ENCODE measurements around the gene ZSWIM4.
A peak's percentile ranks its signal among the peaks of the same experiment; 100 is the strongest.

Gene ZSWIM4

DNA sequence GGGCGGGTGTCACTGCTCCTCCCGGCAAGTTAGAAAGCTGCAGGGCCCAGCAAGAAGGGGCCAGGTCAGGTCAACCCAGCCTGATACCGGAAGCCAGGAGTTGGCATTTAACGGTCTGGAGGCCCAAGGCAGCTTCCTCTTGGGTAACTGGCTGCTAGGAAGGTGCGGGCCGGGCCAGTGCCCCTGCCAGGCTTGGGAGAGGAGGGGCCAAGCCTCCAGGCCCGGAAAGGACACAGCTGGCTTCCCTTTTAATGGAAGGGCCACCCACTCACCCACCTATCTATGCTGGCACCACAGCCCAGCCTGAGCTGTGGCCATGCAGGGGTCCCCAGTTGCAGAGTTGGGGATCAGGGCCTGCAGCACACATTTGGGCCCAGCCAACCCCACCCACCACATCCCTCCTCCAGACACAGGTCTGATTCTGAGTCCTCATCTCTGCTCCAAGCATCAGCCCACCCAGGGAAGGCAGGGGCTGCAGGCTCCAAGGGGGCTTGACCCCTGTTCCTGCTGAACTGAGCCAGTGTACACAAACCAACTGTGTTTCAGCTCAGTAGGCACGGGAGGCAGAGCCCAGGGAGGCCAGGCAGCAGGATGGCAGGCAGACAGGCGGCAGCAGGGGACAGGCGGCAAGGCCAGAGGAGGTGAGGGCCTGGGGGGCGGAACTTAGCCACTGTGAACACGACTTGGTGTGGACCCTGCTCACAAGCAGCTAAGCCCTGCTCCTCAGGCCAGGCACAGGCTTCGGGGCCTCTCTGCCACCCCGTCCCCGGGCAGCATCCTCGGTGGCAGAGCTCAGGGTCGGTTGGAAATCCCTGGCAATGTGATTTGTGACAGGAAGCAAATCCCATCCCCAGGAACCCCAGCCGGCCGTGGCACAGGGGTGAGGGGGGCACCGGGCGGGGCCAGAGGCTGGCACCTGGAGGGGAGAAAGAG is 40.8 kb downstream of the ZSWIM4 start:
- no peak for DNase-seq

DNA sequence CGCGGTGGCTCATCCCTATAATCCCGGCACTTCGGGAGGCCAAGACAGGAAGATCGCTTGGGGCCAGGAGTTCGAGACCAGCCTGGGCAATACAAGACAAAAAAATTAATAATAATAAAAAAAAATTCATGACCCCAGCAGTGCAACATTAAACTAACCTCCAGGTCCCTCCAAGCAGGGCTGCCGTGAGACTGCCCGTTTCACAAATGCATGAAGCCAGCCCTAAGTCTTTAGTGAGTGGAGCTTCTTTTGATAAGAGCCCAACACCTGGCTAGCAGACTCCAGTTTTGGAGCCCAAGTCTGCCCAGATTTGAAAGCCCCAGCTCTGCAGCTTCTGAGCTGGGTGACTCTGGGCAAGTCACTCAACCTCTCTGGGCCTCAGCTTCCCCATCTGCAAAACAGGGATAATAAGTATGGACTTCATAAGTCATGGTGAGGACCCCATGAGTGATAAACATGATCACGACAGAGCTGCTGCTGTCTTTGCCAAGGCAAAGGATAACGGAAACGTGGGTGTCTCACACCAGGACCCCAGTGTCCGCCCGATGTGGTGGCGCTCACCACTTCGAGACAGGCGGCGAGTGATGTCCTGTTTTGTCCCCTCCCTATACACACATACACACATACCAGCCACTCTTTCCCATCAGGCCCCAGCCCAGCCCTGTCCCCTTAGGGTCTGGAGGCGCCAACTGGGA is 43.3 kb downstream of the ZSWIM4 start:
- no peak for DNase-seq

DNA sequence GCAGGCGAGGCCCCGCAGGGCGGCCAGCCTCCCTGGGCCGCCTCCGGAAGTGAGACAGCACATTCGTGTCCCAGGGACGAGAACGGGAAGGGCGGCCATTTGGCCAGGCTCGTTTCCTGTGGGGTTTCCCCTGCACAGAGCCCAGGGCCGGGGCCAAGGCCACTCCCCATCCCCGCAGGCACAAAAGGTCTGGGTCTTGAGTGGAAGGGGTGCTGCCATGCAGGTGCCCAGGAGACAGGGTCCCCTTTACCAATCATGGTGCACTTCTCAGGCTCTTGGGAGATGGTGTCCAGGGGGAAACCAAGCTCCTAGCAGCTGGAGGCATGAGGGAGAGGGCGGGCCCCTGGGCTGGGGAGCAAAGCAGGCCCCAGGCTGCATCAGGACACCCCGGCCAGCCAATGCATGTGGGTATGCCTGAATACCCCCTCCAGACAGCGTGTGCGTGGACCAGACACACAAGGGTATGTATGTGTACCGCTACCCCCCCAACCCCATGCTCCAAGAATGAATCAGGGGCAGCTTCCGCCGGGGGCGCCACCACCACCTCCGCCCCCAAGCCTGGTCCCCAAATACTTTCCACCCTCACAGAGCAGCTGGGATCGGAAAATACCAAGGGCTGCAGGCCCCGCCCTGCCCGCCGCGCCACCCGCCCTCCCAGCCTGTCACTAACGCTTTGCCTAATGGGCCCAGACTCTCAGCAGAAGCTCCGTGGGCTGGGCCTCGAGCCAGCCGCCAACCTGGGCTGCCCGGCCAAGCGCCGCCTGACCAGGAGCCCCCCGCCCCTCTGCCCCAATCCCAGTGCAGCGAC is 44.1 kb downstream of the ZSWIM4 start:
- DNase-seq = peak; percentile 82

DNA sequence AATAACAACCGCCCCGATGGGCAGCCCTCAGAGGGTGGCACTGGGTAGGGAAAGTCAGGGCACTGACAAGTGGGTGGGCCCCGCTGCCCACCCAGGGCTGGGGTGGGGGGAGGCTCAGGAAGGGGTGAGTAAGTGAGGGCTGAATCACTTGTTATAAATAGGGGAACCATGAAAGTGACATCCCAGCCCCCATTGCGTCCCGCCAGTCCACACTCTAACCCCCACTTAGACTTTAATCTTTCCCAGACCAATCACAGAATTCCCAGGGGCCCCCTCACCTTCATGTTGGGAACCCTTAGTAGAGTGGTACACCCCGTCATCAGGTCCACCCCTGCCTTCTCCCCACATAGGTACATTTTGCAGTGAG is 44.7 kb downstream of the ZSWIM4 start:
- no peak for DNase-seq

DNA sequence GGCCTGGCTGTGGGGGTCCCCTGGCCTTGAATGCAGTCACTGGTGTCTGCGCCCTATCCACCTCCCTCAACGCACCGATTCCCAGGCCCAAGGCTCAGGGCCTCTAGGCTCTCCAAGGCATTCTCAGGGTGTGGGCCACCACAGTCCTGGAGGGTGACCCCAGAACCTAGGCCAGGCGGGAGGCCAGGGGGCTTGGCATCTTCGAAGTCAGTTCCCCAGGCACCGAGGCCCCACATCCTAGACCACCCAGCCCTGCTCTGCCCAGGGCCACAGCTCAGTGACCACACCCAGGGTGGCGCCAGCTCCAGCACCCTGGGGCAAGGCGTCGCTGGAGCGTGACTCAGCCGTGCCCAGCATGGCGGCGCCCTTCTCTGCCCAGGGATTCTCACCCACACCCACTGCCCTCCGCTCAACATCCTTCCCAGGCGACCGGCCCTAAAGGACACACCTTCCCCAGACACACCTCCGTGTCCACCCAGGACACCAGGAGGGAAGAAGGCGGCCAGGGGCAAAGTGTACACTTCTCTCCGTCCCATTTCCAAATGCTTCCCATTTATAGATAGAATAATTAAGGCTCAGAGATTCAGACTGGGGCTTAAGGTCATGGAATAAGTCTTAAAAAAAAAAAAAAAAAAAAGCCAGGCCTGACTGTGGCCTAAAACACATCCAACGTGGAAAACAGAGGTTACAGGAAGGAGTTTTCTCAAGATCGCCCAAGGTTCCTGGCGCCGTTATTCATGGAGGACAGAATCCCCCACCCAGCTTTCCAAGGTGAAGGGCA is 45.3 kb downstream of the ZSWIM4 start:
- peak; percentile 57 for DNase-seq

DNA sequence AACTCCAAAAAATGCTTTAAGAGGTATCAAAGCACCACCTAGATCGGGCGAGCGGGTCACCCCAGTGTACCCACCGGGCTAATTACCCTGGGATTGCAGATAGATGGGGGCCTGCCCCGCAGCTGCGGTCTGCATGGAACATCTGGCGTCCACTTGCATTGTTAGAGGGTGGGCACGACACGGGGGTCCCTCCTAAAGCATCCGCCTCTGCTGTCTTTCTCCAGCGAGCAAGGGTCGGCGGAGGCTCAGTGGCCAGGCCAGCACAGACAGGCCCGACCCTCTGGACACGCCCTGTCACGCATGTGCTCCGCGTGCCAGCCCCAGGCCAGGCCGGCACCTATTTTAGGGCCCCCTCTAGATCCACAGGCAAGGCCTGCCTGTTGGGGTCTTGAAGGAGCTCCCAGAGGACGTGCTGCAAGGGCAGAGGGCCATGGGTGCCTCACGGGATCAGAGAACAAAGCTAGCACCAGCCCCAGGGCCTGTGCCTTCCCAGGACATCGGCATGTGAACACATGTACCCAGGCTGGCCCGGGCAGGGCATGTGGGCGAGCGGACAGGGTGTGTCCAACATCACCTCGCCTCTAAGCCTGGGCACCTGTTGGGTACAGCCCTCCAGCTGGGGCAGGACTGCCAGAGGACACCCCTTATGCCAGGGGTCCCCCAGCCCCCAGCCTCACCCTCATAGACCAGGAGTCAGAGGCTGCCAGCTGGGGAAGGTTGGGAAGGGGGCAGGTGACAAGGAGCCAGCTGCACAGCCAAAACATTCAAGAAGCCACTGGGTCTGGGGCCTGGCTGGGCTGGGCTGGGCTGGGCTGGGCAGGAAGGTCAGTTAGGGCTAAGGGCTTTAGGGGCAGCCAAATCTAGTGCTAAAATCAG is 46.1 kb downstream of the ZSWIM4 start:
- DNase-seq = peak; percentile 41

DNA sequence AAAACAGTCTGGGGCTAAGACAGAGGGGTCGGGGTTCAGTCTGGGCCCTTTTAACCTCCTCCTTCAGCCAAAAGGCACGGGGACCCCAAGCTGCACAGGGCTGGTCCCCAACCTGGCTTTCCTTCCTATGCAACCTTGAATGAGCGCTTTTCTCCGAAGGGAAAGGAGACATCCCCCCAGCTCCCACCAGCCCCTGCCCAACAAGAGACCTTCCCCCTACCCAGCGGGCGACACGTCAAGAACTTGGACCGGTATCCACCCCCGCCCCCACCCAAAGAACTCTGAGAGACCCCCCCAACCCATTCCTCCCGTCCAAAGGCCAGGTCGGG is 46.7 kb downstream of the ZSWIM4 start:
- no peak for DNase-seq

DNA sequence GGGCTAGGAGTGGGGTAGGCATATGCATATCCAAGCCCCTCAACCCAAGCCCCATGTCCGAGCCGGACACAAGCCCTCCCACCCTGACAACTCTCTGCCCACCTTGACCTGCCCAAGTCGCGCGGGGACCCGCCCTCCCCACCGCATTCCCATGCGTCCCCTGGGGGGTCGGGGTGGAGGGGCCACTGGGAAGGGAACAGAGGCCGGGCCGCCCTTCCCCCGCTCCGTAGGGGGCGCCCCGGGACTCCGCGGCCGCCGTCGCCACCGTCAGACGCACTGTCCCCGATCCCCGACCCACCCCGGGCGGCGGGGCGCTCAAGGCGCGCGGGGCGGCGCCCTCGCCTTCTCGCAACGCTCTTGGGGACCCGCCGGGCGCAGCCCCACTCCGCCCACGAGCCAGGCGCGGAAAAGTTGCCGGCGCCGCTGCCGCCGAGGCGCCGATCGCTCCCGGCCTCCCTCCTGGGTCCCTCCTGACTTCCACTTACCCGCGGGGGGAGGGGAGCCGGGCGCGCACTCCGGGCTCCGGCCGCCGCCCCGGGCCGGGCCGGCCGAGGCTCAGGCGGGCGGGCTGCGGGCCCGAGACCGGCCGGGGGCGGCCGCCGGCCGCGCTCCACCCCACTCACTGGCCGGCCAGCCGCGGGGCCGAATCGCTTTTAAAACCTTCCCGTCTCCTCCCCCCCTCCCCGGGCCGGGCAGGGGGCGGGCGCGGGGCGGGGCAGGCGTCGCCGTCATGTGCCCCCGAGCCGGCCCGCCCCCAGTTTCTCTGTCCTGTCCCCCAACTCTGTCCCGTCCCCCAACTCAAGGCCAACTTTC is 47.3 kb downstream of the ZSWIM4 start:
- DNase-seq = peak; percentile 81

DNA sequence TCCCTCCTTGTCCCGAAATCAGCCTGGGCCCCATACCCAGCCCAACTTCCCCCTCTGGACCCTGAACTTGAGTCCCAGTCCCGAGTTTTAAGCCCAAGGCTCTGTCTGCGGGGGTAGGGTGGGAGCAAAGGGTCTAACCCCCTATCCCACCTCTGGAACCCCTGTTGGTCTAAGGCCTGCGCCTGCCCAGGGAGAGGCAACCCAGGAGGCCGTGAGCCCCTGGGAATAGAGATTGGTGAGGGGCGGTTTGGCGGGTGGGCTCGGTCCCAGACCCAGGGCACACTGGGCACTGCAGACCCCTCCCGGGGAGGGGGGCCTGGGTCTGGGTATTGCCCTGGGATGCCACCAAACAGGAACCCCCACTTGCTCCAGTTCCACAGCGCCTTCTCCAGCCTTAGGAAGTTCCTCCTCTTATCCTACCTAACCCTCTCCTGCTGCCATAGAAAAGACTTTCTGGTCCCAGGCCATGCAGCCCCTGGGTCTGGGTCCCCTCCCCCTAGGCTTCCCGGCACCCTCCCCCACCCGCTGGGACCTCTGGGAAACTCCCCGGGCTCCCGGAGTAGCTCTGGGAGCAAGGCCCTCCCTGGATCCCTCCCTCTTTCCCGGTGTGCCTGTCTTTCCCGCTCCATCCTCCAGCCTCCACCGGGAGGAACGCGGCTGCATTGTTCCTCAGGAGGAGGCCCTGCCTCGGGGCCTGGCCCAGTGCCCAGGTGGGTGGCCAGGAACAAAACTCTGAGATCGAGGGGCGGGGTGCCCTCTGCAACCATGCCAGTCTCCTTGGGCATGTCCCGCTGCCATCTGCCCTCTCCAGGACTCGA is 48.1 kb downstream of the ZSWIM4 start:
- DNase-seq = no peak

DNA sequence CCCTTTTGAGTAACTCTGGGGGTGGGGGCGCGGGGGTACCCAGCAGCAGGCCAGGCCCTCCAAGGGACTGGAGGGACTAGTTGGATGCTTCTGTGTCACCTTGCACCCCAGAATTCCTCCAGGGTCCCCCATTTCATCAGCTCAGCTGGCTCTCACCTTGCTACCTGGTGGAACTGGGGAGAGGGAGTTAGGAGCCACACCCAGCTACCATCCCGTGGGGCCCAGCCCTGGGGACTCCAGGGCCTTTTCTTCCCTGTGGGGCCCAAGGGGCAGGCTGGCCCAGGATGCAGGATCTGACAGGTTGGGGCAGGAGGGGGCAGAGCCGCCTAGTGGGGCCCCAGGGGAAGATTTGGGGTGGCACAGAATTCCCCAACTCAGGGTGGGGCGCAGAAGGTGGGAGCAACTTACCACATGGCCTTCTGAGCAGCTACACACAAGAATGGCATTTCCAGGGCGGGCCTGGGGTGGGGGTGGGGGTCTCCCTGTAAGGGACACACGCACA is 48.9 kb downstream of the ZSWIM4 start:
- no peak for DNase-seq

DNA sequence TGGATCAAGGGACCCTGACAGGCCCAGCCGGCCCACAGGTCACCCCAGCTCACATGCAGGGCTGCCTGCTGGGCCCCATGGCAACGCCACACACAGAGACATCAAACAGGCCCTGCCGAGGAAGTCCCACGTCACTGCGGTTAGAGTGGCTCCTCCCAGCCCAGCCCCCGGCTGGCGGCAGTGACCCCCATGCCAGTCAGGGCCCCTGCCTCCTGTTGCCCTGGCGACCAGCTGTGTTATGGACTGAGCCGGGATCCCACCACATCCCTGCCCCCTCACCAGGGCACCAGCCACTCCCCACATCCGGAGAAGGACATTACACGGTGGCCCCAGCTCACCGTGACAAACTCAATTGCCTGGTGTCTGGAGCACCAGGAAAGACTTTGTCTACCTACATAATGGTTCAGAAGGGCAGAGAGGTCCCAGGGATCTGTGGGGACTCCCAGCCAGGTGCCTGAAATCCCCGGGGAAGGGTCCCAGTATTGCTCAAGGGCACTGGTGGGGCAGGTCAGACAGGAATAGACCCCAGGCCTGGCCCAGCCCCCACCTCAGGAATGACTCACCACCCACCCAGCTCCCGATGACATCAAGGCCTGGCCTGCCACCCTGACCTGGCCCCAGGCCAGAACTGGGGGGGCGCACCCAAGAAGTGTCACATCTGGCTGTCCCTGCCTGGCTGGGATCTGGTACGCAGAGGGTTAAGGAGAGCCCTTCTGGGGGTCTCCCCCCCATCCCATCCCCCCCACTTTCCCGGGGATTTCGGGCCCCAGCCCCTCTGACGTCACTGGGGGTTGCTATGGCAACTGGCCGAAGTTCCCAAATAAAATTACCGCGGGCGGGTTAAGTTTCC is 51.5 kb downstream of the ZSWIM4 start:
- peak; percentile 94 for DNase-seq

DNA sequence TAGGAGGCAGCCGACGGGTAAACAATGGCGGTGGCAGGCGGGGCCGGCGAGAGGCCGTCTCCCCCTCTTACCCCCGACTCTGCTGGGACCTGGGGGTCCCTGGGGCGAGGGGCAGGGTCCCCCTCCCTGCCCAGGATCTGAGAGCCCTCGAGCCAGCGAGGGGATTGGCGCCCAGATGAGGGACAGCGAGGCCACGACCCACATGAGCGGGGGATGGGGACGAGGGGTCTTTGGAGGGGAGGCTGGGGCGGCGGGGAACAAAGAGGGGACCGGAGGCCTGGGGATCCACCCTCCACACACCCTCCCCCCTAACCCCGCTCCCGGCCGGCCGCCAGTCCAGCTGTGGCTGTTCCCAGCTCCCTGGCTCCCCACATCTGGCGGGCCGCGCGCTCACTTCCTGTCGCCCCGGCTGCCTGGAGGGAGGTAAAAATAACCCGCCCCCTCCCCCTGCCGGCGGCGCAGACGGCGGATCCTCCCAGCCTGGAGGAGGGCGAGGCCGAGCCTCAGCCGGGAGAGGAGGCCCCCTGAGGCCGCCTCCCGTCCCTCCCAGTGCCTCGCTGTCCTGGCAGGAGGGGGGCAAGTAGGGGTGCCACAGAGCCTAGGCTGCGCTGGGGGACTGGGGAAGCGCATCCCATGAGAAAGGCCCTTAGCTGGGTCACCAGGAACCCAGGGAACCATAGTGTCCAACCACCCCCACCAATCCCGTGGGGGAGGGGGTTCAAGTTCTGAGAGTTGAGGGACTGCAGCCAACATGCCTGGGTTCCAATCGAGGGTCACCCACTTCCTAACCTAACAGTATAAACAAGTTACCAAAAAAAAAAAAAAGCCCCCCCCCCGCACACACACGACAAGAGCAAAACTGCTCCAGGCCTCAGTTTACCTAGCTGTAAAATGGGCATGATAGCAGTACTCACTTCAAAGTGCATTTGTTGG is 52.4 kb downstream of the ZSWIM4 start:
- peak; percentile 88 for DNase-seq

DNA sequence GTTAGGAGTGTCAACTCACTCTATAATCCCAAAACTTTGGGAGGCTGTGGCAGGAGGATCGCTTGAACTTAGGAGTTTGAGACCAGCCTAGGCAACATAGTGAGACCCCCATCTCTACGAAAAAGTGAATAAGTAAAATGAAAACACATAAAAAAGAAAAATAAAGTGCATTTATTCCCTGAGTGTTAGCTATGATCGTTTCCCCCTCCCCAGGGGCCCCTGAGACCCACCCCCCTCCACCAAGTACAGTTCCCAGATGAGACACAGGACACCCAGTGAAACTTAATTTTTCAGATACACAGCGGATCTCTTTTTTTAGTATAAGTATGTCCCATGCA is 53.1 kb downstream of the ZSWIM4 start:
- DNase-seq = no peak

DNA sequence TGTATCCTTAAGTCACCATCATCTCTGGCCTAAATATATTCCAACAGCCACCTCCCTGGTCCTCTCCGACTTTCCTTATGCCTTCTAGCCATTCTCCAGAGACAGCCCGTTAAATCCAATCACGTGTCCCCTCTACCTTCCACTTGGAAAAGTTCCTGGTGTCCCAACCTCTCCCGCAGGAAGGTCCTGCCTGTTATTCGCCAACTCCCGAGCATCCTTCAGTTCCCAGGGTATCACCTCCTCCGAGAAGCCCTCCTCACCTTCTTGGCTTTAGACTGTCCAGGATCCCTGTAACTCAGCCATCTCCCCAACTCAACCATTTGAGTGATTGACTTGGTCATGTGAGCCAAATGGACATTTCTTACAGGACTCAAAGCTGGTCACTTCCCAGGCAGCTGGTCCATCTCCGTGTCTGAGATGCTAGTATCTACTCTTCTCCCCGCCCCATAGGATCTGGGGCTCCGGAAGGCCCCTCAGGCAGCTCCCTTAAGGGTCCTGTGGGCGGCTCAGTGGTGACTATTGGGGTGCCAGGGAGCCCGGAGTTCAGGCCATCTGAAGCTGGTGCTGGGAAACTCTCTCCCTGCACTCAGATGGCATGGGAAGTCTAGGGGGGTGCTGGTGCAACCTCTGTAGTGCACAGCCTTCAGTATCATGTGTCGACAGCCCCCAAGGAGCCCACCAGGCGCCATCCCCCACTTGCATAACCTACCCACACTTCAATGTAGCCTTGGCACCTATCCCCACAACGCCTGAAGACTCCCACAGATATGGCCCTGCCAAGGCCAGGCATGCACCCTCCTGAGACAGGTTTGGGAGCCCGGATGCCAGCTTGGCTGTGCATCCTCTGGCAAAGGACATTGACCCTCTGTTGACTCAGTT is 53.8 kb downstream of the ZSWIM4 start:
- no peak for DNase-seq

DNA sequence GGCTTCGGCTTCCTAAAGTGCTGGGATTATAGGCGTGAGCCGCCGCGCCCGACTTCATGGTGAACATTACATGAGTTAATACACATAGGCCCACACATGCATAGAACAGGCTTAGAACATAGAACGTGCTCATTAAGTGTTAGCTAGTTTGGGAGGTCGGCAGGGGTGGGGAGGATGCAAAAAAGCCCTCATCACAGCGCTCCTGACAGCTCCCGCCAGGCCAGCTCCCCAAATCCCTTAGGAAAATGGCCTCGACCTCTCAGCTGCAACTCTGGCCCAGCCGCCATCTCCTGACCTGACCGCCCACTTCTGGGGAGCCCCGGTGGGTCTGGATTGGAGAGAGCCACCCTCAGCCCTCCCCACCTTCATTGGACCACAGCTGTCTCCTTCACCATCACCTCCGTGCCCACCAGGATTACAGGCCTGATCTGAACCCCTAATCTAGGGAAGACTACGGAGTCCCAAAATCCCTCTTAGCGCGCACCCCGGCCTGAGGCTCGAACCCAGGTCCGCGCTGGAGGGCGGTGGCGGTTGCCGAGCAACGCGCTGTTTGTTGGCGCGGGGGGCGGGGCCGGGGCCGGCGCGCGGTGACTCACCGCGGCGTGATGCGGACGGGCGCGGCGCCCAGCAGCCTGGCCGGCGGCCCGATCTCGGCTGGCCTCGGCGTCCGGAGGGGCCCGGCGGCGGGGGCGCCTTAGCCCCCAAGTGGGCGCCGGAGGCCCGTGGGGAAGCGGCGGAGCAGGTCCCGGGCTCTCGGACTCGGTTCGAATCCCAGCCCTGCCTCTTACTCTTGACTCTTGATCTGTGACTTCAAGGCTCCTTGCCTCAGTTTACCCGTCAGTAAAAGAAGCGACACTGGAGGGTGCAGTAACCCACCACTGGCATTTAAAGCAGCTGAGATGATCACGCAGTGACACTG is 55.0 kb downstream of the ZSWIM4 start:
- peak; percentile 80 for DNase-seq

Measured in CD4-positive, alpha-beta T cell treated with Interleukin-17A for 4 hours (primary cell).